GM12878 (cell line): ENCODE results near the gene IGFLR1.

Experiments used
- BCL11A ChIP-seq: IDR thresholded peaks from 2 replicates; pipeline ENCODE4 v1.6.1; 2011; ENCODE audit warnings: low read depth, low read length
- BCLAF1 ChIP-seq: fragments of 450-650 bp; IDR thresholded peaks from 2 replicates; pipeline ENCODE4 v1.6.1; 2017; ENCODE audit warnings: antibody characterized with exemption, mild to moderate bottlenecking, moderate library complexity
- CTCF ChIP-seq, 3 experiments: IDR thresholded peaks in 2 of 3; conservative IDR thresholded peaks in 1 of 3; 2 replicates each; pipeline ENCODE4 v1.5.1; 2011; ENCODE audit warnings: low read depth in 3 of 3, low read length in 3 of 3, mild to moderate bottlenecking in 3 of 3, control low read depth in 2 of 3, moderate library complexity in 2 of 3, inconsistent platforms in 1 of 3, mixed read lengths in 1 of 3; ENCODE audit not compliant: control insufficient read depth in 2 of 3, insufficient read depth in 1 of 3; ENCODE audit errors: extremely low read depth in 1 of 3
- CUX1 ChIP-seq: IDR thresholded peaks from 2 replicates; pipeline ENCODE4 v1.6.1; 2012; ENCODE audit warnings: improper control_type of control experiment, low read depth, low read length; ENCODE audit not compliant: insufficient replicate concordance
- EGR1 ChIP-seq, 2 experiments: IDR thresholded peaks; 1 replicate in 1 of 2; 2 replicates in 1 of 2; pipeline ENCODE4 v1.6.1; 2011 to 2012; ENCODE audit warnings: low read depth in 2 of 2, low read length in 2 of 2, borderline replicate concordance in 1 of 2, mild to moderate bottlenecking in 1 of 2, moderate library complexity in 1 of 2
- EZH2 ChIP-seq: IDR thresholded peaks from 2 replicates; pipeline ENCODE4 v1.6.1; 2012; ENCODE audit warnings: low read depth, mild to moderate bottlenecking, control low read depth, inconsistent platforms, low read length, borderline replicate concordance; ENCODE audit not compliant: control insufficient read depth
- JUND ChIP-seq: IDR thresholded peaks from 2 replicates; pipeline ENCODE4 v1.6.1; 2012; ENCODE audit warnings: low read depth, mild to moderate bottlenecking, low read length, improper control_type of control experiment, moderate library complexity
- POLR2A ChIP-seq: IDR thresholded peaks from 2 replicates; pipeline ENCODE4 v1.6.1; 2011; ENCODE audit warnings: low read depth, mild to moderate bottlenecking, low read length
- POLR2AphosphoS2 ChIP-seq: IDR thresholded peaks from 2 replicates; pipeline ENCODE4 v1.6.1; 2011; ENCODE audit warnings: low read depth, mild to moderate bottlenecking, low read length, improper control_type of control experiment, moderate library complexity
- RFX5 ChIP-seq: IDR thresholded peaks from 2 replicates; pipeline ENCODE4 v1.6.1; 2011; ENCODE audit warnings: low read depth, low read length, improper control_type of control experiment
- SIN3A ChIP-seq: IDR thresholded peaks from 2 replicates; pipeline ENCODE4 v1.6.1; 2012; ENCODE audit warnings: low read depth, low read length, improper control_type of control experiment
- SP1 ChIP-seq: IDR thresholded peaks from one replicate; pipeline ENCODE4 v1.6.1; 2011; ENCODE audit warnings: low read depth, low read length
- TAF1 ChIP-seq: IDR thresholded peaks from 2 replicates; pipeline ENCODE4 v1.6.1; 2011; ENCODE audit warnings: mild to moderate bottlenecking, low read depth, low read length, borderline replicate concordance

GRCh38 chr19:35779033-35779432 is 36.8 kb upstream of the IGFLR1 start:
- TF ChIP-seq CTCF (IDR thresholded peaks at IDR 0.05 in 2 of 3, conservative IDR thresholded peaks at IDR 0.05 in 1 of 3; ENCODE audit: control insufficient read depth in 2 of 3, extremely low read depth in 1 of 3, insufficient read depth in 1 of 3, low read depth in 3 of 3, low read length in 3 of 3) (no peak), POLR2AphosphoS2 (no peak), EGR1 (IDR thresholded peaks at IDR 0.05; ENCODE audit: borderline replicate concordance in 1 of 2, low read depth in 2 of 2, low read length in 2 of 2) (no peak), POLR2A (no peak), CUX1 (no peak), TAF1 (no peak), SP1 (no peak), RFX5 (no peak), BCL11A (no peak), JUND (no peak), SIN3A (no peak), BCLAF1 (no peak), EZH2 (no peak)
